Cardiac muscle cell (in vitro differentiated cells and primary cell): ENCODE measurements around the gene CNN2. TPM values are rescaled to one million over a fixed set of nuclear protein-coding genes. Genes with fewer than 3 reads are reported as not detected.

Experiments used
- DNase-seq, 2 donors: peaks; one replicate each; pipeline versions ENCODE4 v3.0.0 to v3.0.0-alpha.2; 2010 to 2017; ENCODE audit warnings: low read depth in 1 of 2, low spot score in 1 of 2
- H3K27ac ChIP-seq: fragments of 200-600 bp; sonication (generic); 2 replicates; pipeline ENCODE4 v1.5.1; 2016
- H3K27me3 ChIP-seq: fragments of 200-600 bp; sonication (generic); 2 replicates; pipeline ENCODE4 v1.6.0; 2016; ENCODE audit warnings: control low read depth
- H3K36me3 ChIP-seq: fragments of 200-600 bp; sonication (generic); 2 replicates; pipeline ENCODE4 v1.5.1; 2016; ENCODE audit warnings: control low read depth
- H3K4me1 ChIP-seq: fragments of 200-600 bp; sonication (generic); 2 replicates; pipeline ENCODE4 v1.8.1; 2017; ENCODE audit warnings: low read depth, mild to moderate bottlenecking, mixed run types
- H3K4me3 ChIP-seq: fragments of 200-600 bp; sonication (generic); 2 replicates; pipeline ENCODE4 v1.5.1; 2016; ENCODE audit warnings: mild to moderate bottlenecking
- H3K9me3 ChIP-seq: fragments of 200-600 bp; sonication (generic); 2 replicates; pipeline ENCODE4 v1.5.1; 2017; ENCODE audit warnings: low read depth, mild to moderate bottlenecking, control low read depth
- CTCF ChIP-seq: IDR thresholded peaks from 2 replicates; pipeline ENCODE4 v1.5.1; 2012; ENCODE audit warnings: low read depth, mild to moderate bottlenecking, low read length
- polyA plus RNA-seq: library from polyadenylated mRNA; unstranded; fragments of >200 nt; fragmentation: Nextera tagmentation; extraction: Ambion mirVana; gene quantifications from 2 replicates; pipeline ENCODE4 v1.2.1, GENCODE V29; 2016
- total RNA-seq: library from RNA; depleted of rRNA; stranded (reverse); fragments of >200 nt; gene quantifications from 2 replicates; pipeline ENCODE4 v1.2.3, GENCODE V29; 2016

Gene CNN2
- total and polyA plus RNA-seq, 2 experiments from 2014 or later: 158 to 185 TPM

DNA sequence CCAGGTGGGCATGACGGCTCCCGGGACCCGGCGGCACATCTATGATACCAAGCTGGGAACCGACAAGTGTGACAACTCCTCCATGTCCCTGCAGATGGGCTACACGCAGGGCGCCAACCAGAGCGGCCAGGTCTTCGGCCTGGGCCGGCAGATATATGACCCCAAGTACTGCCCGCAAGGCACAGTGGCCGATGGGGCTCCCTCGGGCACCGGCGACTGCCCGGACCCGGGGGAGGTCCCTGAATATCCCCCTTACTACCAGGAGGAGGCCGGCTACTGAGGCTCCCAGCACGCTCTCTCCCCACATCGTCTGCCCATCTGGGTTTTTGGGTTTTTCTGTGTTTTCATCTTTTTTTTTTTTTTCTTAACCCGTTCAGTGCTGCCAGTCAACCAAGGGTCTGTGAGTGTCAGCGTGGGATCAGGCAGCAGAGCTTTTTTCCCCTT, 11.2 kb downstream of the CNN2 start:
- Histone ChIP-seq H3K36me3 (peaks cover 27% of the 10 kb centered on the region), H3K9me3 (no peaks in the 10 kb centered on the region), H3K27ac (no peak overlapping the region), H3K4me1 (peaks cover 8% of the 10 kb centered on the region), H3K4me3 (no peak overlapping the region), H3K27me3 (no peaks in the 10 kb centered on the region)
- no peak for DNase-seq
- TF ChIP-seq CTCF: no peak

GRCh38 chr19:1038978-1039645, 12.7 kb downstream of the CNN2 start:
- Histone ChIP-seq H3K27ac (peak overlapping the region; percentile 53), H3K4me3 (no peak overlapping the region), H3K4me1 (peaks cover 8% of the 10 kb centered on the region), H3K36me3 (peaks cover 19% of the 10 kb centered on the region), H3K9me3 (no peaks in the 10 kb centered on the region), H3K27me3 (no peaks in the 10 kb centered on the region)
- peak in 1 of 2 donors; percentile 48 for DNase-seq
- TF ChIP-seq CTCF: no peak

GRCh38 chr19:1039646-1040475, 13.5 kb downstream of the CNN2 start, which contains the start of gene ABCA7:
Gene ABCA7, plus strand, starts transcription at chr19:1040107. Its CDS starts 1,255 bp downstream, at chr19:1041362.
- Histone ChIP-seq H3K4me1 (peaks cover 8% of the 10 kb centered on the region), H3K9me3 (no peaks in the 10 kb centered on the region), H3K27me3 (no peaks in the 10 kb centered on the region), H3K27ac (peak within 1 kb of the TSS; percentile 53), H3K4me3 (peak within 1 kb of the TSS; percentile 38), H3K36me3 (peaks cover 19% of the 10 kb centered on the region)
- peak; percentile 98 to 99 for DNase-seq
- TF ChIP-seq CTCF: no peak

- peak overlapping the region; percentile 11 for H3K27ac ChIP-seq
- H3K4me1 ChIP-seq: peaks cover 8% of the 10 kb centered on the region
- peaks cover 19% of the 10 kb centered on the region for H3K36me3 ChIP-seq
- no peak for TF ChIP-seq CTCF
- no peaks in the 10 kb centered on the region for H3K9me3 ChIP-seq
- H3K27me3 ChIP-seq: no peaks in the 10 kb centered on the region
- H3K4me3 ChIP-seq: peak overlapping the region; percentile 38
- peak; percentile 86 to 94 for DNase-seq
Measured at GRCh38 chr19:1040476-1041271, 14.3 kb downstream of the CNN2 start.

GRCh38 chr19:1041272-1041834, 14.9 kb downstream of the CNN2 start:
- no peaks in the 10 kb centered on the region for H3K9me3 ChIP-seq
- peaks cover 8% of the 10 kb centered on the region for H3K4me1 ChIP-seq
- peaks cover 13% of the 10 kb centered on the region for H3K36me3 ChIP-seq
- no peak overlapping the region for H3K27ac ChIP-seq
- no peaks in the 10 kb centered on the region for H3K27me3 ChIP-seq
- peak overlapping the region; percentile 38 for H3K4me3 ChIP-seq
- no peak for DNase-seq
- TF ChIP-seq CTCF: no peak
